GM18519 (cell line): Measurements from ENCODE around the gene ARHGAP22.
A peak's percentile ranks its signal among the peaks of the same experiment; 100 is the strongest.
"Not testable (repeated sequence)": the region's sequence is repeated elsewhere in the genome, so short reads cannot be mapped to it uniquely, and the experiment has no call there.

ENCODE experiments used
- ATAC-seq: cut with Tn5 transposase; IDR thresholded peaks from one replicate; pipeline ENCODE4 v1.9.1; 2021; ENCODE audit warnings: mild to moderate bottlenecking, moderate library complexity; ENCODE audit not compliant: unreplicated experiment, low FRiP score

ARHGAP22 gene

GRCh38 chr10:48604991-48605508 is at the start of gene ARHGAP22:
ARHGAP22 (minus strand) TSS chr10:48605073; CDS start chr10:48604796, 277 bp downstream.
- no peak for ATAC-seq

- ATAC-seq: no peak
Measured at GRCh38 chr10:48653944-48654698, 49.2 kb upstream of the ARHGAP22 start.

GRCh38 chr10:48653347-48653746 is 48.5 kb upstream of the ARHGAP22 start:
- ATAC-seq: no peak

GRCh38 chr10:48652344-48652743 is 47.5 kb upstream of the ARHGAP22 start:
- no peak for ATAC-seq

GRCh38 chr10:48651839-48652238 is 47.0 kb upstream of the ARHGAP22 start:
- no peak for ATAC-seq

- ATAC-seq: no peak
Measured at GRCh38 chr10:48651293-48651692, 46.4 kb upstream of the ARHGAP22 start.

- ATAC-seq: no peak
Measured at GRCh38 chr10:48649349-48649944, 44.6 kb upstream of the ARHGAP22 start.

- no peak for ATAC-seq
Measured at GRCh38 chr10:48648172-48648942, 43.5 kb upstream of the ARHGAP22 start.

- ATAC-seq: not testable (repeated sequence)
Measured at GRCh38 chr10:48647073-48647472, 42.2 kb upstream of the ARHGAP22 start.

GRCh38 chr10:48645600-48645999 is 40.7 kb upstream of the ARHGAP22 start:
- ATAC-seq: no peak

GRCh38 chr10:48641099-48641690 is 36.3 kb upstream of the ARHGAP22 start:
- ATAC-seq: not testable (repeated sequence)

- ATAC-seq: no peak
Measured at GRCh38 chr10:48640326-48640725, 35.5 kb upstream of the ARHGAP22 start.

- ATAC-seq: no peak
Measured at GRCh38 chr10:48639632-48640031, 34.8 kb upstream of the ARHGAP22 start.

GRCh38 chr10:48638739-48639527 is 34.1 kb upstream of the ARHGAP22 start:
- no peak for ATAC-seq

- ATAC-seq: no peak
Measured at GRCh38 chr10:48638158-48638557, 33.3 kb upstream of the ARHGAP22 start.

- no peak for ATAC-seq
Measured at GRCh38 chr10:48636901-48637300, 32.0 kb upstream of the ARHGAP22 start.

GRCh38 chr10:48636231-48636630 is 31.4 kb upstream of the ARHGAP22 start:
- ATAC-seq: no peak

GRCh38 chr10:48634984-48635557 is 30.2 kb upstream of the ARHGAP22 start:
- ATAC-seq: no peak

- ATAC-seq: peak; percentile 71
Measured at GRCh38 chr10:48634198-48634983, 29.5 kb upstream of the ARHGAP22 start.
